ENCODE data around the gene SETBP1. TPM values are rescaled to one million over a fixed set of nuclear protein-coding genes. Genes with fewer than 3 reads are reported as not detected.

The SETBP1 gene
- total and polyA plus RNA-seq, 8 donors = 19.7 to 27.5 (median 21.5) TPM

DNA sequence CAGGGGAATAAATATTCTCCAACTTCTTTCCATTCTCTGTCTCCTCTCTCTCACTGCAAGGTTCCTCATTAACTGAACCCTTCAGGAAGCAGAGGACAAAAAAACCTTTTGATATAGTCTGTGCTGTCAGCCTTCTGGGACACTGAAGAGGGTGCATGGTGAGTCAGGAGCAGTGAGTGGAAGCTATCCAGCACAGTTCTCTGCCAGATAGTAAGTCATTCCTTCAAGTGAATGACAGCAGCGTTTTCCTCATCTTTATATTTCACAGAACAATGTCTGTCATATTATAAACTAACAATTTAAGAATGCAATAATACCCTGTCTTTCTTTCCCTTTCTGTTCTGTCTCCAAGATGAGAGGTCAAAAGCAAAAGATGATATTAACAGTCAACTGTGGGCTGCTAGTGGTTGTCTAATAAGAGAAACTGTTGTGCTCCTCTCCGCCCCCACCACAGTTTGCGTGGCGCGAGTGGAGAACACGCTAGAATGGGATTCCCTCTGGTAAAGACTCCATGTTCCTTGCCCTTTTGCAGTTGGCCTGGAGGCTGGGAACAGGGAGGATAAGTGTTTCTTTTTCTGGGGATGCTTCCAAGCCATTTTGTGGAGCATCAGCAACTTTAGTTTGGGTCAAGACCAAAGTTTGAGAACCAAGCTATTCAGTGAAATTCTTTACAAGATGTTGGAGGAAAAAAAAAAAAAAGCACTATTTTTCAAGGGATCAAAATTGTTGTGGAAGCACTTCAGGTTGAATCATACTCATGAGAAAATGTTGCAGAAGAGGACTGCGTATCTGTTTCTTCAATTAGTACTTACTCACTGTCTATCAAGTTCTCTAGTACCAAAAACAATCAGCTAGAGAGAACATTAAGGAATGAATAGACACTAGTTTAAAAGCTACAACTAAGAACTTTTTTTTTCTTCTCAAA lies 430.2 kb downstream of the SETBP1 start:
- H3K36me3 ChIP-seq = no peaks in the 10 kb centered on the region
- H3K27ac ChIP-seq = no peak overlapping the region
- ATAC-seq (peak; percentile 25), DNase-seq (peak in 2 of 4 donors; percentile 36 to 57)
- H3K4me3 ChIP-seq = no peak overlapping the region
- peaks cover 7 to 9% of the 10 kb centered on the region in 2 donors for H3K4me1 ChIP-seq
- no peaks in the 10 kb centered on the region for H3K27me3 ChIP-seq
- no peaks in the 10 kb centered on the region for H3K9me3 ChIP-seq
- TF ChIP-seq, protein P1, sequence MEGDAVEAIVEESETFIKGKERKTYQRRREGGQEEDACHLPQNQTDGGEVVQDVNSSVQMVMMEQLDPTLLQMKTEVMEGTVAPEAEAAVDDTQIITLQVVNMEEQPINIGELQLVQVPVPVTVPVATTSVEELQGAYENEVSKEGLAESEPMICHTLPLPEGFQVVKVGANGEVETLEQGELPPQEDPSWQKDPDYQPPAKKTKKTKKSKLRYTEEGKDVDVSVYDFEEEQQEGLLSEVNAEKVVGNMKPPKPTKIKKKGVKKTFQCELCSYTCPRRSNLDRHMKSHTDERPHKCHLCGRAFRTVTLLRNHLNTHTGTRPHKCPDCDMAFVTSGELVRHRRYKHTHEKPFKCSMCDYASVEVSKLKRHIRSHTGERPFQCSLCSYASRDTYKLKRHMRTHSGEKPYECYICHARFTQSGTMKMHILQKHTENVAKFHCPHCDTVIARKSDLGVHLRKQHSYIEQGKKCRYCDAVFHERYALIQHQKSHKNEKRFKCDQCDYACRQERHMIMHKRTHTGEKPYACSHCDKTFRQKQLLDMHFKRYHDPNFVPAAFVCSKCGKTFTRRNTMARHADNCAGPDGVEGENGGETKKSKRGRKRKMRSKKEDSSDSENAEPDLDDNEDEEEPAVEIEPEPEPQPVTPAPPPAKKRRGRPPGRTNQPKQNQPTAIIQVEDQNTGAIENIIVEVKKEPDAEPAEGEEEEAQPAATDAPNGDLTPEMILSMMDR (IDR thresholded peaks at IDR 0.05) = no peak
- intact Hi-C loops (cut with DNase I) = no loop called here

GRCh38 chr18:45111502-45111848 lies 430.8 kb downstream of the SETBP1 start:
- TF ChIP-seq, protein P1 (IDR thresholded peaks at IDR 0.05) = no peak
- Histone ChIP-seq H3K36me3 (no peaks in the 10 kb centered on the region), H3K9me3 (no peaks in the 10 kb centered on the region), H3K27me3 (no peaks in the 10 kb centered on the region), H3K27ac (no peak overlapping the region), H3K4me3 (no peak overlapping the region), H3K4me1 (peaks cover 2 to 4% of the 10 kb centered on the region in 2 donors)
- DNase-seq = no peak
- intact Hi-C loops (cut with DNase I) = no loop called here
- ATAC-seq = no peak

DNA sequence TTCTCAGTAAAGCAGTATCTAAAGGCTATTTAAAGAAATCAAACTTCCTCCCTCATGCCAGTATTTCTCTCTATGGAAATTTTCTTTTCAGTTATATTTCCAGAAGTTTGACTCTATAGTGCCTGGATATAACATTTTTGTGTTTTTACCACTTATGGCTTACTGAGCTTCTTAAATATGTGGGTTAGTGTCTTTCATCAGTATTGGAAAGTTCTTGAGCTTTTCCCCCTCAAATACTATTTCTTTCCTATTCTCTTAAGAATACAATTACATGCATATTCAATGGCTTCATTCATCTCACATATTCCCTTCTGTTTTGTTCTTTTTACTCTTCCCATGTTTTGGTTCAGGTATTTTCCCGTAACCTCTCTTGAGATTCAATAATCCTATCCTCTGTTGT lies 432.0 kb downstream of the SETBP1 start:
- no peak overlapping the region for H3K27ac ChIP-seq
- no peak for DNase-seq
- no peaks in the 10 kb centered on the region for H3K36me3 ChIP-seq
- TF ChIP-seq, protein P1 (IDR thresholded peaks at IDR 0.05) = no peak
- no peaks in the 10 kb centered on the region for H3K9me3 ChIP-seq
- H3K4me3 ChIP-seq = no peak overlapping the region
- intact Hi-C loops (cut with DNase I) = no loop called here
- H3K4me1 ChIP-seq = no peaks in the 10 kb centered on the region
- H3K27me3 ChIP-seq = no peaks in the 10 kb centered on the region
- no peak for ATAC-seq

- DNase-seq = no peak
- no peak for ATAC-seq
- Histone ChIP-seq H3K4me1 (no peaks in the 10 kb centered on the region), H3K9me3 (no peaks in the 10 kb centered on the region), H3K27ac (no peak overlapping the region), H3K36me3 (no peaks in the 10 kb centered on the region), H3K4me3 (no peak overlapping the region), H3K27me3 (no peaks in the 10 kb centered on the region)
- intact Hi-C loops (cut with DNase I) = no loop called here
- TF ChIP-seq, protein P1 (IDR thresholded peaks at IDR 0.05) = no peak
These were observed 435.4 kb downstream of the SETBP1 start for GRCh38 chr18:45116116-45116515.

Small RNA genes lying within 50 kb of the gene (microRNA-seq; reads per million reads assigned to microRNA genes)
- gene MIR4319 = 0 reads per million in 2 donors

Data from left lung (tissue), 10 donors.